NCI-H82 treated with DMSO at 0.1 percent for 48 hours (cell line): Measurements from ENCODE around the gene IWS1.
"Not testable (repeated sequence)": the region's sequence is repeated elsewhere in the genome, so short reads cannot be mapped to it uniquely, and the experiment has no call there.

Experiments
- DNase-seq: peaks from one replicate; lab custom pipeline; 2025; ENCODE audit not compliant: unreplicated experiment; lab: John Stamatoyannopoulos, UW

IWS1 gene

GRCh38 chr2:127526132-127527000 lies at the start of gene IWS1:
IWS1 (minus strand) TSS chr2:127526489; CDS start chr2:127526208, 281 bp downstream.
- peak; percentile 95 for DNase-seq

GRCh38 chr2:127575941-127576432 lies 49.7 kb upstream of the IWS1 start:
- no peak for DNase-seq

GRCh38 chr2:127575185-127575765 lies 49.0 kb upstream of the IWS1 start:
- DNase-seq: no peak

- DNase-seq: no peak
Measured at GRCh38 chr2:127574656-127575055, 48.4 kb upstream of the IWS1 start.

- no peak for DNase-seq
Measured at GRCh38 chr2:127573771-127574170, 47.5 kb upstream of the IWS1 start.

- DNase-seq: no peak
Measured at GRCh38 chr2:127573298-127573697, 47.0 kb upstream of the IWS1 start.

GRCh38 chr2:127572841-127573240 lies 46.6 kb upstream of the IWS1 start:
- DNase-seq: no peak

GRCh38 chr2:127572352-127572751 lies 46.1 kb upstream of the IWS1 start:
- not testable (repeated sequence) for DNase-seq

GRCh38 chr2:127570282-127571250 lies 44.3 kb upstream of the IWS1 start:
- DNase-seq: no peak

- DNase-seq: no peak
Measured at GRCh38 chr2:127569666-127570065, 43.4 kb upstream of the IWS1 start.

GRCh38 chr2:127568128-127568527 lies 41.8 kb upstream of the IWS1 start:
- no peak for DNase-seq

- no peak for DNase-seq
Measured at GRCh38 chr2:127567351-127567854, 41.1 kb upstream of the IWS1 start.

GRCh38 chr2:127566576-127566975 lies 40.3 kb upstream of the IWS1 start:
- DNase-seq: no peak

GRCh38 chr2:127566139-127566417 lies 39.8 kb upstream of the IWS1 start:
- no peak for DNase-seq

GRCh38 chr2:127565261-127566138 lies 39.2 kb upstream of the IWS1 start:
- no peak for DNase-seq

GRCh38 chr2:127564429-127565260 lies 38.4 kb upstream of the IWS1 start:
- no peak for DNase-seq

GRCh38 chr2:127563458-127564428 lies 37.5 kb upstream of the IWS1 start:
- DNase-seq: no peak

- DNase-seq: no peak
Measured at GRCh38 chr2:127562936-127563335, 36.6 kb upstream of the IWS1 start.
